K562 (cell line): ENCODE measurements around the gene SPRED2. TPM values are rescaled to one million over a fixed set of nuclear protein-coding genes. Genes with fewer than 3 reads are reported as not detected.

Source experiments
- CBX8 ChIP-seq: fragments of 200-600 bp; sonication (generic); IDR thresholded peaks from 2 replicates; pipeline ENCODE4 v1.6.1; 2012; ENCODE audit warnings: borderline replicate concordance, mixed run types, low read depth, mild to moderate bottlenecking, moderate library complexity, mixed read lengths, low read length, control low read depth, inconsistent platforms; ENCODE audit not compliant: poor library complexity, severe bottlenecking; ENCODE audit errors: extremely low read depth
- E4F1 ChIP-seq: fragments of 250-450 bp; sonication (Bioruptor Pico); IDR thresholded peaks from 2 replicates; pipeline ENCODE4 v1.5.0; 2021; ENCODE audit warnings: mild to moderate bottlenecking, borderline replicate concordance
- EGR1 ChIP-seq: fragments of 450-650 bp; conservative IDR thresholded peaks from 2 replicates; pipeline ENCODE4 v1.6.1; 2017; ENCODE audit warnings: mild to moderate bottlenecking
- HMBOX1 ChIP-seq: sonication (generic); IDR thresholded peaks from 2 replicates; pipeline ENCODE4 v1.6.1; 2016
- KDM2B ChIP-seq: fragments of 250-450 bp; sonication (Bioruptor Pico); IDR thresholded peaks from 2 replicates; pipeline ENCODE4 v1.8.0; 2021; ENCODE audit warnings: mild to moderate bottlenecking, moderate library complexity
- NR0B1 ChIP-seq: fragments of 450-650 bp; IDR thresholded peaks from one replicate; pipeline ENCODE4 v1.6.1; 2018; ENCODE audit warnings: mild to moderate bottlenecking, moderate library complexity; ENCODE audit not compliant: partially characterized antibody
- PHB2 ChIP-seq: fragments of 450-650 bp; IDR thresholded peaks from 2 replicates; pipeline ENCODE4 v1.6.1; 2017; ENCODE audit warnings: low read depth
- TFAP4 ChIP-seq: sonication (generic); formaldehyde crosslinking; IDR thresholded peaks from 2 replicates; pipeline ENCODE4 v1.8.0; 2022; ENCODE audit warnings: missing genetic modification reagents, mild to moderate bottlenecking, moderate library complexity, borderline replicate concordance
- polyA plus RNA-seq, 8 experiments: library from polyadenylated mRNA; depleted of rRNA in 4 of 8; stranded (reverse) in 5 of 8; unstranded in 3 of 8; fragments of >200 nt; fragmentation: Nextera tagmentation in 2 of 8; fragmentation: Illumina TruSeq in 1 of 8; extraction: Ambion mirVana in 2 of 8; extraction: Trizol in 1 of 8; gene quantifications; 2 replicates each; pipeline versions ENCODE4 v1.2.1 to v1.2.3, GENCODE V29; 2011 to 2014; ENCODE audit warnings: inconsistent platforms in 1 of 8, missing spikeins in 1 of 8
- total RNA-seq, 7 experiments: library from RNA; depleted of rRNA in 6 of 7; stranded (reverse); fragments of >200 nt in 6 of 7; fragmentation: Illumina TruSeq in 2 of 7; extraction: Trizol in 2 of 7; gene quantifications; 2 replicates each; pipeline versions ENCODE4 v1.2.1 to v1.2.3, GENCODE V29; 2011 to 2021; ENCODE audit warnings: low replicate concordance in 1 of 7

SPRED2 gene
- total and polyA plus RNA-seq, 9 of the 15 experiments (the other 6 are each of a cell fraction or from before 2014, with no cell fraction given) = 4.6 to 50.8 (median 14.1) TPM

- TF ChIP-seq TFAP4 = peak; percentile 28; the same call in 1 of the 2 replicates
- no peak for TF ChIP-seq NR0B1
- TF ChIP-seq CBX8 = no peak
- TF ChIP-seq EGR1 = peak; percentile 22; the same call in 1 of the 2 replicates
- no peak for TF ChIP-seq PHB2
- no peak for TF ChIP-seq E4F1 (CRISPR knock-in tag)
- TF ChIP-seq HMBOX1 = no peak
- no peak for TF ChIP-seq KDM2B (CRISPR knock-in tag)
Observed at GRCh38 chr2:65379721-65380171, 52.7 kb downstream of the SPRED2 start (continued).
